H1 (cell line): ENCODE measurements around the gene PAQR5. TPM values are rescaled to one million over a fixed set of nuclear protein-coding genes. Genes with fewer than 3 reads are reported as not detected.

Experiments used
- CTCF ChIA-PET: fragments of 300-600 bp; sonication (Branson Sonifier 250); formaldehyde crosslinking; loops from one replicate; lab custom pipeline; 2021; ENCODE audit not compliant: partially characterized antibody; lab: Charles Lee
- POLR2A ChIA-PET: fragments of 300-600 bp; sonication (Branson Sonifier 250); formaldehyde crosslinking; loops from one replicate; lab custom pipeline; 2021; ENCODE audit warnings: inconsistent platforms; ENCODE audit not compliant: partially characterized antibody; lab: Charles Lee
- DNase-seq, 2 experiments: peaks; one replicate each; pipeline versions ENCODE4 v3.0.0 to v3.0.0-alpha.2; 2010 to 2022; ENCODE audit warnings: low spot score in 2 of 2, low read depth in 1 of 2, mixed read lengths in 1 of 2
- FAIRE-seq: peaks from 2 replicates; lab custom pipeline; 2011; peaks lifted over from hg19 to GRCh38; lab: Jason Lieb, UNC
- H2AFZ ChIP-seq: 2 replicates; pipeline ENCODE4 v1.8.1; 2012; ENCODE audit warnings: low read length, inconsistent platforms
- H2AK5ac ChIP-seq: 2 replicates; pipeline ENCODE4 v1.6.1; 2013; ENCODE audit warnings: low read depth, low read length
- H2BK120ac ChIP-seq: replicated peaks from 2 replicates; pipeline ENCODE3; 2013; ENCODE audit warnings: low read depth, low read length, inconsistent platforms
- H2BK12ac ChIP-seq: 2 replicates; pipeline ENCODE4 v1.6.1; 2013; ENCODE audit warnings: low read depth, low read length
- H2BK15ac ChIP-seq: 2 replicates; pipeline ENCODE4 v1.6.1; 2013; ENCODE audit warnings: low read length
- H2BK20ac ChIP-seq: 2 replicates; pipeline ENCODE4 v1.6.1; 2013; ENCODE audit warnings: low read length
- H2BK5ac ChIP-seq: 2 replicates; pipeline ENCODE4 v1.6.1; 2013; ENCODE audit warnings: low read depth, low read length
- H3K14ac ChIP-seq: 2 replicates; pipeline ENCODE4 v1.6.1; 2013; ENCODE audit warnings: inconsistent platforms; ENCODE audit not compliant: insufficient read length
- H3K18ac ChIP-seq: 2 replicates; pipeline ENCODE4 v1.6.1; 2013; ENCODE audit warnings: low read length; ENCODE audit errors: extremely low read depth
- H3K23ac ChIP-seq: 2 replicates; pipeline ENCODE4 v1.6.1; 2013; ENCODE audit warnings: inconsistent platforms; ENCODE audit not compliant: insufficient read length
- H3K23me2 ChIP-seq: 2 replicates; pipeline ENCODE4 v1.6.1; 2013; ENCODE audit warnings: low read depth, low read length
- H3K27ac ChIP-seq: 2 replicates; pipeline ENCODE4 v1.6.1; 2011; ENCODE audit warnings: low read depth, low read length, inconsistent platforms
- H3K27me3 ChIP-seq, 4 experiments: replicated peaks in 1 of 4; 1 replicate in 1 of 4; 2 replicates in 3 of 4; pipeline versions ENCODE4 v1.6.1 to v1.8.1; 2011 to 2013; ENCODE audit warnings: low read length in 3 of 4, mild to moderate bottlenecking in 3 of 4, inconsistent platforms in 2 of 4, mixed read lengths in 2 of 4, moderate library complexity in 1 of 4; ENCODE audit not compliant: control insufficient read depth in 3 of 4, insufficient read depth in 3 of 4; ENCODE audit errors: extremely low read depth in 1 of 4
- H3K36me3 ChIP-seq, 4 experiments: 2 replicates each; pipeline versions ENCODE4 v1.6.1 to v1.8.1; 2011 to 2013; ENCODE audit warnings: mild to moderate bottlenecking in 4 of 4, low read length in 3 of 4, moderate library complexity in 2 of 4, control low read depth in 1 of 4, inconsistent platforms in 1 of 4; ENCODE audit not compliant: insufficient read depth in 4 of 4, control insufficient read depth in 2 of 4
- H3K4ac ChIP-seq: replicated peaks from 2 replicates; pipeline ENCODE3; 2013; ENCODE audit warnings: low read length, low read depth, mixed read lengths, inconsistent platforms; ENCODE audit not compliant: insufficient read length
- H3K4me1 ChIP-seq, 4 experiments: replicated peaks in 1 of 4; 1 replicate in 1 of 4; 2 replicates in 3 of 4; pipeline versions ENCODE4 v1.6.1 to v1.8.1; 2011 to 2013; ENCODE audit warnings: low read length in 3 of 4, inconsistent platforms in 2 of 4, mixed read lengths in 1 of 4; ENCODE audit not compliant: insufficient read depth in 4 of 4, control insufficient read depth in 3 of 4
- H3K4me2 ChIP-seq, 2 experiments: 2 replicates each; pipeline versions ENCODE4 v1.6.1 to v1.8.1; 2011 to 2013; ENCODE audit warnings: low read depth in 2 of 2, low read length in 2 of 2, control low read depth in 1 of 2, inconsistent platforms in 1 of 2, mild to moderate bottlenecking in 1 of 2; ENCODE audit not compliant: insufficient read depth in 1 of 2
- H3K4me3 ChIP-seq, 4 experiments: fragments of 200-600, 300-600 bp in 1 of 4; sonication (generic), shearing (Covaris generic), sonication (Bioruptor Twin) in 1 of 4; 2 replicates each; pipeline versions ENCODE4 v1.5.1 to v1.8.1; 2011 to 2016; ENCODE audit warnings: low read length in 4 of 4, low read depth in 3 of 4, control low read depth in 2 of 4, inconsistent platforms in 2 of 4, mild to moderate bottlenecking in 2 of 4, mixed read lengths in 1 of 4, moderate library complexity in 1 of 4; ENCODE audit not compliant: insufficient read depth in 2 of 4; ENCODE audit errors: extremely low read depth in 1 of 4
- H3K56ac ChIP-seq: replicated peaks from 2 replicates; pipeline ENCODE3; 2013; ENCODE audit warnings: low read depth, mild to moderate bottlenecking, mixed read lengths, low read length, inconsistent platforms; ENCODE audit not compliant: insufficient read length
- H3K79me1 ChIP-seq: 2 replicates; pipeline ENCODE4 v1.6.1; 2013; ENCODE audit warnings: low read depth, low read length, control low read depth
- H3K79me2 ChIP-seq, 2 experiments: 2 replicates each; pipeline versions ENCODE4 v1.6.1 to v1.8.1; 2012 to 2013; ENCODE audit warnings: low read length in 2 of 2, mild to moderate bottlenecking in 2 of 2, inconsistent platforms in 1 of 2; ENCODE audit not compliant: insufficient read depth in 2 of 2, control insufficient read depth in 1 of 2
- H3K9ac ChIP-seq, 4 experiments: replicated peaks in 1 of 4; 1 replicate in 1 of 4; 2 replicates in 3 of 4; pipeline versions ENCODE4 v1.6.1 to v1.8.1; 2011 to 2013; ENCODE audit warnings: low read depth in 3 of 4, low read length in 3 of 4, control low read depth in 2 of 4, mild to moderate bottlenecking in 2 of 4, moderate library complexity in 2 of 4, inconsistent platforms in 1 of 4; ENCODE audit errors: extremely low read depth in 1 of 4
- H3K9me3 ChIP-seq, 2 experiments: 2 replicates each; pipeline versions ENCODE4 v1.6.1 to v1.8.1; 2012 to 2013; ENCODE audit warnings: mild to moderate bottlenecking in 2 of 2, moderate library complexity in 2 of 2, control low read depth in 1 of 2, inconsistent platforms in 1 of 2, low read depth in 1 of 2, low read length in 1 of 2, mixed read lengths in 1 of 2; ENCODE audit not compliant: insufficient read depth in 2 of 2
- H4K20me1 ChIP-seq, 2 experiments: replicated peaks in 1 of 2; 2 replicates each; pipeline versions ENCODE3 to v1.8.1; 2011 to 2013; ENCODE audit warnings: inconsistent platforms in 2 of 2, low read length in 2 of 2, mild to moderate bottlenecking in 1 of 2; ENCODE audit not compliant: insufficient read depth in 2 of 2, control insufficient read depth in 1 of 2
- H4K5ac ChIP-seq: 2 replicates; pipeline ENCODE4 v1.6.1; 2013; ENCODE audit warnings: low read length, low read depth, mixed read lengths, inconsistent platforms; ENCODE audit not compliant: insufficient read length
- H4K8ac ChIP-seq: 2 replicates; pipeline ENCODE4 v1.8.0; 2013; ENCODE audit warnings: mild to moderate bottlenecking, moderate library complexity, low read length, inconsistent platforms; ENCODE audit not compliant: insufficient read depth; ENCODE audit errors: extremely low read depth
- H4K91ac ChIP-seq: replicated peaks from 2 replicates; pipeline ENCODE3; 2013; ENCODE audit warnings: low read length, mixed read lengths, inconsistent platforms; ENCODE audit not compliant: insufficient read length
- BACH1 ChIP-seq: IDR thresholded peaks from 2 replicates; pipeline ENCODE4 v1.6.1; 2012; ENCODE audit warnings: low read length, improper control_type of control experiment
- EZH2 ChIP-seq: fragments of 200-600 bp; sonication (generic); IDR thresholded peaks from 2 replicates; pipeline ENCODE4 v1.7.1; 2012; ENCODE audit warnings: low read depth, mild to moderate bottlenecking, moderate library complexity, low read length, inconsistent platforms; ENCODE audit not compliant: severe bottlenecking
- FOSL1 ChIP-seq: IDR thresholded peaks from 2 replicates; pipeline ENCODE4 v1.6.1; 2011; ENCODE audit warnings: mild to moderate bottlenecking, low read depth, low read length, moderate library complexity; ENCODE audit not compliant: insufficient read depth
- GABPA ChIP-seq: IDR thresholded peaks from 2 replicates; pipeline ENCODE4 v1.6.1; 2011; ENCODE audit warnings: mild to moderate bottlenecking, low read length, moderate library complexity, borderline replicate concordance; ENCODE audit not compliant: insufficient read depth
- HDAC2 ChIP-seq, 2 experiments: fragments of 300-600 bp in 1 of 2; sonication (generic) in 1 of 2; IDR thresholded peaks; 2 replicates each; pipeline ENCODE4 v1.6.1; 2011 to 2012; ENCODE audit warnings: low read depth in 2 of 2, low read length in 2 of 2, mild to moderate bottlenecking in 2 of 2, moderate library complexity in 2 of 2, borderline replicate concordance in 1 of 2, inconsistent platforms in 1 of 2
- KDM4A ChIP-seq: IDR thresholded peaks from one replicate; pipeline ENCODE4 v1.7.1; 2012; ENCODE audit warnings: low read depth, mild to moderate bottlenecking, moderate library complexity, low read length, inconsistent platforms; ENCODE audit not compliant: severe bottlenecking
- MAFK ChIP-seq: IDR thresholded peaks from 2 replicates; pipeline ENCODE4 v1.6.1; 2012; ENCODE audit warnings: low read depth, mild to moderate bottlenecking, improper control_type of control experiment, low read length
- RBBP5 ChIP-seq: IDR thresholded peaks from 2 replicates; pipeline ENCODE4 v1.7.1; 2012; ENCODE audit warnings: low read depth, mild to moderate bottlenecking, inconsistent platforms, low read length, moderate library complexity, borderline replicate concordance
- SIRT6 ChIP-seq: IDR thresholded peaks from one replicate; pipeline ENCODE4 v1.7.1; 2012; ENCODE audit warnings: low read length, inconsistent platforms
- SP4 ChIP-seq: IDR thresholded peaks from 2 replicates; pipeline ENCODE4 v1.6.1; 2012; ENCODE audit warnings: low read length, inconsistent platforms
- TAF1 ChIP-seq: IDR thresholded peaks from 2 replicates; pipeline ENCODE4 v1.6.1; 2011; ENCODE audit warnings: mild to moderate bottlenecking, low read depth, low read length
- TCF12 ChIP-seq: IDR thresholded peaks from 2 replicates; pipeline ENCODE4 v1.6.1; 2011; ENCODE audit warnings: low read depth, mild to moderate bottlenecking, low read length
- WGBS, 2 experiments: shearing (Covaris generic) in 1 of 2; methylation state at CpG; one replicate each; pipeline versions ENCODE4 v1.1.6 to v1.1.7; 2013 to 2015; ENCODE audit warnings: low lambda C conversion rate in 2 of 2, mixed read lengths in 2 of 2, inconsistent platforms in 1 of 2, low coverage in 1 of 2, missing lambda C conversion rate in 1 of 2; ENCODE audit not compliant: insufficient replicate concordance in 2 of 2, insufficient coverage in 1 of 2, insufficient read length in 1 of 2; ENCODE audit errors: extremely low coverage in 1 of 2, missing lambda C conversion rate in 1 of 2; 5-methylcytosine and 5-hydroxymethylcytosine counted together
- polyA plus RNA-seq, 7 experiments: library from polyadenylated mRNA; depleted of rRNA in 3 of 7; stranded (reverse) in 5 of 7; unstranded in 2 of 7; fragments of >200 nt in 5 of 7; fragments of 200-250 nt in 2 of 7; gene quantifications; 1 replicate in 5 of 7; 2 replicates in 1 of 7; 4 replicates in 1 of 7; pipeline versions ENCODE4 v1.2.1 to v1.2.3, GENCODE V29; 2011 to 2013; ENCODE audit warnings: missing spikeins in 2 of 7, mixed read lengths in 2 of 7
- total RNA-seq: library from RNA; stranded (reverse); fragmentation: NEBNext Ultra II Directional; extraction: Animal tissue kit (Norgen Biotek cat#: 25700); gene quantifications from 2 replicates; pipeline ENCODE4 v1.2.1, GENCODE V29; 2021

Gene PAQR5
- total and polyA plus RNA-seq, 2 of the 8 experiments (the other 6 are each of a cell fraction or from before 2014, with no cell fraction given): 8.7 to 18.1 TPM

DNA sequence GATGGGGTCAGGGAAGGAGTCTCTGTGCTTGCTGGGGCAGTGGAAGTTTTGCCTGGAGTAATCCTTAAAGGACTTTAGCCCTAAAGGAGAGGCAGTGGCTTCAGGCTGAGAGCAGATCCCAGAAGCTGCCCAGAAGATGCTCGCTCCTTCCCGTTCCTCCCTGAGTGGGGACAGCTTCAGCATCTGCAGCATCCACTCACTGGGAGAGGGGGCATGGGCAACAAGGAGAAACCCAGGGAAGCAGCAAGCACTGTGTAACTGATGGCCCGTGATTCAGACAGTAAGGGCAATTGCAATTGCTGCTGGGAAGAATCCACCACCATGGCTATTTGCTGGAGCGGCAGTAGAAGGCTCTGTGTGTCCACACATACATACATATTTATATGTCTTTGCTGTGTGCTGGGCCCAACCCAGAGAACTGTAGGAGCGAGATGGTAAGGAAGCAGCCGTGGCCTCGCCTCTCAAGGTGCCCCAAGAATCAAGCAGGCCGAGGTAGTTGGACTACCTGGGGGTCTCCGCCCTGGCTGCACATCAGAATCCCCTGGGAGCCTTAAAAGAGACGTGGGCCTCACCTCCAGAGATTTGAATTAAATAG, 5.8 kb upstream of the PAQR5 start:
- Histone ChIP-seq H3K23me2 (no peaks in the 10 kb centered on the region), H3K79me1 (no peaks in the 10 kb centered on the region), H4K20me1 (no peaks in the 10 kb centered on the region), H3K27ac (no peak overlapping the region), H2BK15ac (no peak overlapping the region), H4K91ac (no peak overlapping the region), H2BK5ac (no peak overlapping the region), H4K5ac (no peak overlapping the region), H2AK5ac (no peak overlapping the region), H3K4ac (no peak overlapping the region), H3K4me2 (no peak overlapping the region), H3K14ac (no peak overlapping the region), H2BK120ac (no peak overlapping the region), H3K18ac (no peak overlapping the region), H2BK12ac (no peak overlapping the region), H3K4me3 (no peak overlapping the region), H3K79me2 (no peaks in the 10 kb centered on the region), H3K36me3 (no peaks in the 10 kb centered on the region), H2AFZ (no peak overlapping the region), H2BK20ac (no peak overlapping the region), H3K56ac (no peak overlapping the region), H3K27me3 (peaks cover 0 to 5% (median 2%) of the 10 kb centered on the region in 4 experiments; a peak in 6 of 7 replicates), H3K4me1 (peaks cover 0 to 4% (median 0%) of the 10 kb centered on the region in 4 experiments; a peak in 2 of 7 replicates), H3K9ac (no peak overlapping the region), H3K9me3 (no peaks in the 10 kb centered on the region), H4K8ac (no peak overlapping the region), H3K23ac (no peak overlapping the region)
- CTCF ChIA-PET: interaction anchor here (1.0 to 5.6 kb wide), 2 partner anchors 10 to 261 kb away, joined by 3 to 26 read pairs; no protein-coding TSS in a partner anchor
- 87% methylated on average over 10 of the region's 10 CpGs; no CpG with 5 or more reads in 1 of the 2 experiments for WGBS, 2 experiments
- no peak for FAIRE-seq
- DNase-seq: no peak
- POLR2A ChIA-PET: no interaction called here
- no peak for TF ChIP-seq HDAC2 (IDR thresholded peaks at IDR 0.05; ENCODE audit: borderline replicate concordance in 1 of 2, low read depth in 2 of 2, low read length in 2 of 2)
- TF ChIP-seq EZH2: no peak
- no peak for TF ChIP-seq TCF12
- TF ChIP-seq RBBP5: no peak
- TF ChIP-seq GABPA: no peak
- TF ChIP-seq SIRT6: no peak
- TF ChIP-seq TAF1: no peak
- TF ChIP-seq FOSL1: no peak
- no peak for TF ChIP-seq BACH1
- no peak for TF ChIP-seq KDM4A
- TF ChIP-seq MAFK: no peak
- no peak for TF ChIP-seq SP4
